ENCODE data around the gene KIAA0513.
"Not testable (repeated sequence)": the region's sequence is repeated elsewhere in the genome, so short reads cannot be mapped to it uniquely, and the experiment has no call there.

KIAA0513 gene

DNA sequence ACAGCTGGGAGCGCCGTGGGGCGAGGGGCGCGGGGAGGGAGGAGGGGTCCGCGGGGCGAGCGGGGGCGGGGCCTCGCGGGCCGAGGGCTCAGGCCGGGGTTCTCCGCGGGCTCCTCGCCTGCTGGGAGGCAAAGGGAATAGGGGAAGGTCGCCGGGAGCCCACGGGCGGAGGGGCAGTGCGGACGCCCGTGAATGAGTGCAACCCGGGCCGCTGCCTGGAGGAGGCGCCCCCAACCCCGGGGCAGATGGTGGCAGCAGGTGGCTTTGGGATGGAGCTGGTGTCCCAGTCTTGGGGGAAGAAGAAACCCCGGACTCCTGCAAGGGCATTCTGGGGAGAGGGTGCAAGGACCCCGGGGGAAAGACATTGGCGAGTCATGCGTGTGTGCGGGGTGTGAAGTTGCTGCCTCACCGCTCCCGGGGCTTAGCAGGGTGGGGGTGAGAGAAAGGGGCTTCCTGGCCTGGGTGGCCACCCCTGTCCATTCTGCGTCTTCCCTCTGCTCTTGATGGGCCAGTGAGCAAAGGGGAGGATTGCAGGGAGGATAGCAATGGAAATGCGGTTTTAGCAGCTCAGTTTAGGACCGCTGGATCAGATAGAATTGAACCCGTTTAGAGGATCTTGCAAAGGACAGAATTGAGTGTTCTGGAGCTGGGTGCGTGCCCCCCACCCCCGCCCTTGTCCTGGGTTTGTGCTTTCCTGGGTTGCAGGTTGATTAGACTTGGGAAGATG, 526 bp downstream of the KIAA0513 start:
- peak; percentile 9 for TF ChIP-seq CTCF (IDR thresholded peaks at IDR 0.05; ENCODE audit: insufficient read depth, low read depth, low read length, missing control alignments)
- H3K4me3 ChIP-seq (ENCODE audit: low read length): peak overlapping the region; percentile 56
- no peak for DNase-seq (ENCODE audit: low read depth)

GRCh38 chr16:85028685-85029407, 1.3 kb downstream of the KIAA0513 start:
- DNase-seq (ENCODE audit: low read depth): peak; percentile 93
- no peak for TF ChIP-seq CTCF (IDR thresholded peaks at IDR 0.05; ENCODE audit: insufficient read depth, low read depth, low read length, missing control alignments)
- peak overlapping the region; percentile 56 for H3K4me3 ChIP-seq (ENCODE audit: low read length)

DNA sequence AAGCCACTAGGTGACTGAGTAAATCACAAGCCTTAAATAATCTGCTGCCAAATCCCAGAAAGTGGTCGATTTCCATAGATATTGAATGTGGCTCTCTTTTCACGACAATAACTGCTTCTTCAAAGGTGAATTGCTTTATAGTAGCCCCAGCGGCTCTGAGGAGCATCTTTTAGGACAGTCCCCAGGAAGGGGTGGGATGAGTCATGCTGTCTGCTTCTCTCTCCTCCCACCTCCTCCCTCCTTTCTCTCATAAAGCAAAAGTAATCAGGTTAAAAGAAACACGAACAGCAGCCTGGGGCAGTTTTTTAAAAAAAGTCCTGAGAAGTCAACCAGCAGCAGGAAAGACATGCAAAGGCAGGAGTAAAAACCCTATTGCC, 1.8 kb downstream of the KIAA0513 start:
- TF ChIP-seq CTCF (IDR thresholded peaks at IDR 0.05; ENCODE audit: insufficient read depth, low read depth, low read length, missing control alignments): no peak
- H3K4me3 ChIP-seq (ENCODE audit: low read length): no peak overlapping the region
- DNase-seq (ENCODE audit: low read depth): peak; percentile 80

- no peak for DNase-seq (ENCODE audit: low read depth)
- H3K4me3 ChIP-seq (ENCODE audit: low read length): no peak overlapping the region
- TF ChIP-seq CTCF (IDR thresholded peaks at IDR 0.05; ENCODE audit: insufficient read depth, low read depth, low read length, missing control alignments): no peak
These were observed 2.4 kb downstream of the KIAA0513 start for GRCh38 chr16:85029981-85030401.

- DNase-seq (ENCODE audit: low read depth): no peak
- no peak overlapping the region for H3K4me3 ChIP-seq (ENCODE audit: low read length)
- no peak for TF ChIP-seq CTCF (IDR thresholded peaks at IDR 0.05; ENCODE audit: insufficient read depth, low read depth, low read length, missing control alignments)
These were observed 3.9 kb downstream of the KIAA0513 start for GRCh38 chr16:85031451-85031850.

DNA sequence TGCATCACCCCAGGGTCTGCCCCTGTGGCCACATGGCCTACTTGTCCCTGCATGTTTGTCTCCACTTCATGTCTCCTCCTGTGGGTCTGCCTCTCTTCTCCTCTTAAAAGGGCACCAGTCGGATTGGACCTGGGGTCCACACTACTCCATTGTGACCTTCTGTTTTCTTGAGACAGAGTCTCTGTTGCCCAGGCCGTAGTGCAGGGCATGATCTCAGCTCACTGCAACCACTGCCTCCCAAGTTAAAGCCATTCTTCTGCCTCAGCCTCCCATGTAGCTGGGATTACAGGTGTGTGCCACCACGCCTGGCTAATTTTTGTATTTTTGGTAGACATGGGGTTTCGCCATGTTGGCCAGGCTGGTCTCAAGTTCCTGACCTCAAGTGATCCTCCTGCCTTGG, 4.6 kb downstream of the KIAA0513 start:
- DNase-seq (ENCODE audit: low read depth); H3K4me3 ChIP-seq (ENCODE audit: low read length): not testable (repeated sequence)

- no peak for TF ChIP-seq CTCF (IDR thresholded peaks at IDR 0.05; ENCODE audit: insufficient read depth, low read depth, low read length, missing control alignments)
- DNase-seq (ENCODE audit: low read depth): no peak
- H3K4me3 ChIP-seq (ENCODE audit: low read length): no peak overlapping the region
These were observed 5.6 kb downstream of the KIAA0513 start for GRCh38 chr16:85033171-85033570.

Measured in epithelial cell of esophagus (primary cell).